ENCODE results near the gene NIPSNAP3A.
"Not testable (repeated sequence)": the region's sequence is repeated elsewhere in the genome, so short reads cannot be mapped to it uniquely, and the experiment has no call there.

The NIPSNAP3A gene

DNA sequence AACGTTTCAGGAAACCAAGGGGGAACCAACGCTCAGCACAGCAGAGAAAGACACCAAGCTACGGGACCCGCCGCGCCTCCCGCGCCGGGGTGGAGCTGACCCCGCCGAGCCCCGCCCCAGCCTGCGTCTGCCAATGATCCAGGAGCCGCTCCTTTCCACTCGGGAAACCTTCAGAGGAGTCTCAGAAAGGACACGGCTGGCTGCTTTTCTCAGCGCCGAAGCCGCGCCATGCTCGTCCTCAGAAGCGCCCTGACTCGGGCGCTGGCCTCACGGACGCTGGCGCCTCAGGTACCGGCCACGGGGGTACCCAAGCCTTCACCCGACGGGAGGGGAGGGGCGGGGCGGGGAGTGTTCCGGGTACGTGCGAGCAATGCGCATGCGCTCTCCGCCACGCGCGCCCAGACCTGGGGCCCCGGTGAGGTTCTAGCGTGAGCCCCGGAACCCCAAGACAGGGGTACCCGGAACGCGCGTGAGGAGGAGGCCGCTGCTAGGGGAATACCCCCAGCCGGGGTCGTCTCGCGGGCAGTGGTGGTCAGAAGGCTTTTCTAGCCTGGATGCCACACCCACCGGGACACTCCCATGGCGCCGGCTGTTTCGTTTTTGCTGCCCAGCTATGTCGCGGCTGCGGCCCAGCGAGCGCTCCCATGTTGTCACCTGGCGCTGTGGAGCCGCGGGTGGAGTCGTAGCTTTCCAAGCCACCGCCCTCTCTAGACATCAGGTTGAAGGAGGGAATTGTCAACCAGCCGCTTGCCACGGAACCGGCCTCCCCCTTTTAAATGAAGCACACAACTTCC, at the start of gene NIPSNAP3A:
NIPSNAP3A (plus strand) TSS at position 119 of the 794 bp plus-strand sequence; CDS start at position 229, 110 bp downstream.
- peak; percentile 76 to 81 for DNase-seq

DNA sequence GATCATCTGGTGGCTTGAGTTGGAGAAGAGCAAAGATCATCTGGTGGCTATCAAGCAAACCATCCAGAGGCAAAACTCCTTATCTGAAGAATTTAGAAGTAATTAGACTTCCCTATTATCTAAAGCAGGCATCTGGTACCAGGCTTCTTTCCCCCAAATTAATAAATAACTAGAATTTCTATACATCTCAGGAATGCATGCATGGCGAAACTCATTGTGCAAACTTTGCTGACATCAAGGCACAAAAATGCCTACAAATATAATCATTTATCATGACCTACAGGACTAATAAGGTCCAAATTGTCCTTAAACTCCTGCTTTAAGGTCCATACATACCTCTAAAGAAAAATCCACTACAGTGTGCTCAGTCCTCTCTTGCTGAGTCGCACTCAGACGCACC, 47.2 kb upstream of the NIPSNAP3A start:
- no peak for DNase-seq

DNA sequence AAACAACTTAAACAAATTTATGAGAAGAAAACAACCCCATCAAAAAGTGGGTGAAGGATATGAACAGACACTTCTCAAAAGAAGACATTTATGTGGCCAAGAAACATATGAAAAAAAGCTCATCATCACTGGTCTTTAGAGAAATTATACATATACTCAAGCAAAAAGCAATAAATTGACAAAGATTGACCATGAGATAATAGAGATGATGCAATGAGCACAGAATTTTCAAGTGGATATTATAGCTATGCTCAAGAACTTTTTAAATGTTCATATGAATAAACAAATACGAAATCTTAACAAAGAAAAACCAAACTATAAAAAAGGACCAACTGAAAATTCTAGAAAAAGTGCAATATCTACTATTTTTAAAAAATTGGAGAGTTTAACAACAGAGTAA, 38.7 kb upstream of the NIPSNAP3A start:
- DNase-seq, result not testable (repeated sequence)

DNA sequence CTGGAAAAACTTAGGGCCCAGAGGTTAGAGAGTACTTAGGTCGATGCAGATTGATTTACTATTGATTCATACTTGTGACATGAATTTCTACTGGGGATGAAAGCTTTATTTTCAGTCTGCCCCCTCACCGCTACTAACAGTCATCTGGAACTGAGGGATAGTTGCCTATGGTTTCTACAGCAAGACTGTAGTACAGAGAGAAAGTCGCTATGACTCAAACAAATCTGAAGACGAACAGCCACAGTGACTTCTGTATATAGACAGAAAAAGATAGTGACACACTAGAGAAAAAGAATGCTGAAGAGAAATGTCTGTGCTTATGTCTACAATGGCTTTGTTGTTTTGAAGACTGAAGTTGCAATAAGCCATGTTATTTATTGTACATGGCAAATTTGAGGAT, 35.9 kb upstream of the NIPSNAP3A start:
- no peak for DNase-seq

DNA sequence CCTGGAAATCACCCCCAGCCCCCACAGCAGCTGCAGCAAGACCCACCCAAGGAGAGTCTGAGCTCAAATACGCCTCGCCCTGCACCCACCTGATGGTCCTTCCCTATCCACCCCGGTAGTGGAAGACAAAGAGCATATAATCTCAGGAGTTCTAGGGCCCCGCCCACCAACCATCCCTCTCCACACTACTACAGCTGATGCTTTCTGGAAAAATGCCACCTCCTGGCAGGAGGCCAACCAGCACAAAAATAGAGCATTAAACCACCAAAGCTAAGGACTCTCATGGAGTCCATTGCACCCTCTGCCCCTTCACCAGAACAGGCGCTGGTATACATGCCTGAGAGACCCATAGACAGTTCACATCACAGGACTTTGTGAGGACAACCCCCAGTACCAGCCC, 22.5 kb upstream of the NIPSNAP3A start:
- DNase-seq, result no peak

DNA sequence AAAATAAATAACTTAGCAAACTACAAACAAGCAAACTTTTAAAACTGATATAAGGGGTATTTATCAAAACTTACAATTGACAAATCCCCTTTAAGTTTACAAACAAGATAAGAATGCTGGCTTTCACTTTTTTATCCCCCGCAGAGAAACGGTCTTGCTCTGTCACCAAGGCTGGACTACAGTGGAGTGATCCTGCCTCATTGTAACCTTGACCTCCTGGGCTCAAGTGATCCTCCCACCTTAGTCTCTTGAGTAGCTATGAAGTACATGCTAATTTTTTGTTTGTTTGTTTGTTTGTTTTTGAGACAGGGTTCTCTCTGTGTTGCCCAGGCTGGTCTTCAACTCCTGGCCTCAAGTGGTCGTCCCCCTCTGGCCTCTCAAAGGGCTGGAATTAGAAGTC, 9.0 kb upstream of the NIPSNAP3A start:
- no peak for DNase-seq

DNA sequence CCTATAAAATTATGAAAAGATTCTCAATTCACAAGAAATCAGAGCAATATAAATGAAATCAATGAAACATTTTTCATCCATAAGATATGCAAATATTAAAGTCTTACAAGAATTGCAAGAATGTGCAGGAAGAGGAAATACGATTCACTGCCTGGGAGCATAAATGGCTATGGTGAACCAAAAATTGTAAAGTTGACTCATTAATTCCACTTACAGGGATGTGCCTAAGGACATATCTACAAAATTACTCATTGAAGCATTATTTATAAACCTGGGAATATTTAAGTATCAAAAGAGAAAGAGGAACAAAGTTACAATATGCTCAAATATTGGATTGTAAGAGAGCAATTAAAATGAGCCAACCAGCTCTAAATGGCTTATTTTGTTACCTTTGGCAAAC, 6.9 kb upstream of the NIPSNAP3A start:
- DNase-seq, result no peak

DNA sequence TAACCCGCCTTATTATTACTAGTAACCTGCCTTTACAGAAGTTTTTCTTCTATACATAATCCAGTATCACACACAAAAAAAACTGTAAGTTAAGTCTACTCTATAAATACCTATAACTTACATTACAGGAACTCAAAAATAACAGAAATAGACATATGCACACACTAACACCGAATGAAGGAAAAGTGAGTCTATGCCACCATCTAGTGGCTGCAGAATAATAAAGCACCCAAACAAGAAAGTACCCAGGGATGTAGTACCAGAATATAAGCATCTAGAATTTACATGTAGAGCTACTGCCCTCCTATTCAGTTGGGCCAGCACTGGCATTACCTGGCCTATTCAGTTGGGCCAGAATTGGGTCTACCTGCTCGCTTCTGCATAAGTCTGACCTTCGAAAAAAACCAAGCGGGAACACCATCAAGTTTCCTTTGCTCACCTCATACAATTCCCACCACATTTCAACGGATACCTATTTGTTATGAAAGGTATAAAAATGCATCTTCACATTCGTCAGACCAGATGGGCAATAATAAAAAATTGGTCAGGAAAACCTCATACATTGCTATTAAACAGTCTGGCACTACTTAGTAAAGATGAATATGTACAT, 4.0 kb upstream of the NIPSNAP3A start:
- no peak for DNase-seq

DNA sequence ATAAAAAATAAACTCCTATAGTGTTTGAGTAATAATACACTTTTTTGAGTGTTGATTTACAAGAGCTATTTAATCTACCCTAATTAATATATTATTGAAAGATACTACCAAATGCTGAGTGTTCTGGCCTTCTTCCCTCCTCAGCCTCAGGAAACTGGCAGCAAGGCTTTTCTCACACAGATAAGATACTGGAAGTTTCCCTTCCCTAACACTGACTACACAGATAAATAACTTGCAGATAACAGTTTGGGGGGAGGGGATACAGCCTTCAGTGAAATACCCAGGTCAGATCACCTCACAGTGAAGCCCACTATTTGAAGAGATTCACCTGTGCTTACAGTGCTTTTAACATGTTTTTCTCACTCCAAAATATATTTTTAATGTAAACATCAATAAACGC, 1.6 kb upstream of the NIPSNAP3A start:
- no peak for DNase-seq

DNA sequence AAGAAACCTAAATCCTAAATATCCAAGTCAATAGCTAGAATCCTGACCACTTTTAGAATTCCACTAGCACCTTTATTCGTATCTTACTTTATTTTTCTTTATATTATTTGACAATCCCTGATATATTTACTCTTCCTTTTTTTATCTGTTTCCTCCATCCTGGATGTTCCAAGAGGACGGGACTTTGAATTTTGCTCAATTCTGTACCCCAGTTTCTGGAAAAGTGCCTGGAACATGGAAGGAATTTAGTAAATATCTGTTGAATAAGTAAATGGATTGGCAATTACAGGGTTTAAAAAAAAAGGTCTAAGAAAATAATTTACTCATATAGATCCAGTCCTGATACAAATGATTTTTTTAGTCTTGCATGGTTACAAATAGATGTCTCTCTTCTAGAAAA, 1.2 kb upstream of the NIPSNAP3A start:
- DNase-seq, result no peak

DNA sequence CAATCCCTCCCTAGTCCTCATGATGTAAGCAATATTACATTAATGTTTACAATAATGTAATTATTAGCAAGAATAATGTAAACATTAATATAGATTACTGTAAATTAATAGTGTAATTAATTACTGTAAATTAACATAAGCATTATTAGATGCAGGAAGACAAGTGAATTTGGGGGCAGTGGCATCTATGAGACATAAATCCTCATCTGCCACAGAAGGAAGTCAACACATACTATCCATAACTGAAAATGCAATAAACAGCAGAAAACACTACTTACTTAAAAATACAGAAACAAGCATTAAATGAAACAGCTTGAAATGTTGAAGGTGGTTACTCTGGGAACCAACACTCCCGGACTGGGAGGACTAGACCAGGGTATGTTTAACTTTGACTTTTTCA, 685 bp upstream of the NIPSNAP3A start:
- DNase-seq, result no peak

DNA sequence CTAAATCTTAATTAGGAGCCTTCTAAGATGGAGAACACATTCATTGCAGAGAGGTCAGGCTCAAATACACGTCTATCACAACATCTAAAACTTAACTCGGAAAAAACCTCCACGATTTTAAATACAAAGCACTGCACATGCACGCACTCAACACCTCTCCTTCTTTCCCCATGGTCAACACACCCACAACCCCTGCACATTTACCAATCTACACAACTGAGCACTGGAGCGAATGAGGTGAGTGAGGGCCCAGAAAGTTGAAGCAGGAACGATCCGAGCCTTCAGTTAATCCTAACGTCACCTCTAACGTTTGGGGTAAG, 278 bp upstream of the NIPSNAP3A start:
- DNase-seq, result no peak

DNA sequence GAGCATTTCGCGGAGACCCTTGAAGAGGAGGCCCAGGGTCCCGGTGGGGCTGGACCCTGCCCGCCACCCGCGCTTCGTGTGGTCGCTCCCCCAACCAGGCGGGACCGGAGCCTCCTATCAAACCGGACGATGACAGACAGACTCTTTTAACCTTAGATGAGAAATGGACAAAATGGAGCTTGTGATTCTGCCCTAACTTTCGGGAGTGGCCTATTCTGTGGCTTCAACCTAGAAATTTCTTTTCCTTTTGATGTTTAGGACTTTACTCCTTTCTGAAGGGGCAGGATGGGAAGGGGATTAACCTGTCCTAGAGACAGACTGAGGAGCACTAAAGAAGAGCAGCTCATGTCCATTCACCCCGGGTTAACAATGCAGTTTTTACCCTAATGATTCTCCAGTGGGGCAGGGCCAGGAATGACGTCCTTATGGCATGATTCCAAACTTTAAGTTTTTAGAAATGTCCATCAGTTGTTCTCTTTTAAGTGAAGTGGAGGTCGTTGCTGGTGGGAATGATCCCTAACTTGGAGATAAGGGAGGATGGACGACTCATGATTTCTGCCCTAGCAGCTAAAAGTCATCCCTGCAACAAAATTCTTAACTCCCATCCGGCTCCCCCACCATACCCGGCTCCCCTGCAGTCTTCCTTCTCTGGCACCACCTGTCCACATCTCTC, 1.0 kb downstream of the NIPSNAP3A start:
- DNase-seq, result no peak

DNA sequence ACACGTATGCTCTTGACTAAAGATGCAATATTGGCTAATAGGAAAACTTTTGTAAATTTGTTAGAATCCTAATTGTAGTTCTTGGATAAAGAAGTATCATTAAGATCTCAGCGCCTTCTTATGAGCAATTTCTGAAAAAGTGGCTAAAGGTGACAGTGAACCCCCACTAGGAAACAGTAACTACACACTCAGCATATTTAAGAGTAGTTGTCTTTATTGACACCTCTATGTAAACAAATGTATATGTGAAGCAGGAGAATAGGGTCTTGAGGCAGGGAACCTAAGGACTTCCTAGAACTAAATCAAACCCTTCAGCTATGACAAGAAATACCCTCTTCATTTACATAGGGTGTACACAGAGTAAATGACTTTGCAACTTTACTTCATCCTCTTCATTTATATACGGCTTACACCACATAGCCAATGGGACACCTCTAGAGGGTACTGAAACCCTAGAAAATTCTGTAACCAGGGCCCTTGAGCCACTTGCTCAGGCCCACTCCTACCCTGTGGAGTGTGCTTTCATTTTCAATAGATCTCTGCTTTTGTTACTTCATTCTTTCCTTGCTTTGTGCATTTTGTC, 2.8 kb downstream of the NIPSNAP3A start:
- DNase-seq, result no peak

DNA sequence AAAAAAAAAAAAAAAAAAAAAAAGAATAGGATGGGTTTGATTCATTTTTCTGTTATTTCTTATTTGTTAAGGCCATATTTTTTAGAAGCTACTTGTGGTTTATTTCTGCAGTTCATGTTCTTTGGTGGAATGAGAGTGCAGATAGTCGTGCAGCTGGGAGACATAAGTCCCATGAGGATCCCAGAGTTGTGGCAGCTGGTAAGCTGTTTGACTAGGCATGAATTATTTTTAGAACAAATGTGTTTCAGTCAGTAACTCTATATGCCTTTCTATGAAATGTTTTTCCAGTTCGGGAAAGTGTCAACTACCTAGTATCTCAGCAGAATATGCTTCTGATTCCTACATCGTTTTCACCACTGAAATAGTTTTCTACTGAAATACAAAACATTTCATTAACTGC, 11.5 kb downstream of the NIPSNAP3A start:
- no peak for DNase-seq

DNA sequence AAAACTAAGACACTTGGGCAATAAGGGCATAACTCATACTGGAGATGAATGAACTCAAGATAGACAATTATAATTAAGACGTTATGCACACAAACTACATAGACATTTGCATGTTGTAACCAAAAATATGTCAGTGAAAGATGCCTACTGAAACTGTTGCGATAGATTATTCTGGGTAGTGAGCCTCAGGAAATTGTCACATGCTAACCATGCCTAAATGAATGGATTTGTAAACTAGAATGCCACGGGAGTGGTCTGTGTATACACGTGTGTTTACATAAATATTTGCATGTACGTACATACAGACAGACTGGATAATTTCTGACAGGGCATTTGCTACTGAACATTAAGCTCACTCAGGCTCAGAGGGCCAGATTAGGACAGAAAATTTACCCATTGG, 17.7 kb downstream of the NIPSNAP3A start:
- no peak for DNase-seq

DNA sequence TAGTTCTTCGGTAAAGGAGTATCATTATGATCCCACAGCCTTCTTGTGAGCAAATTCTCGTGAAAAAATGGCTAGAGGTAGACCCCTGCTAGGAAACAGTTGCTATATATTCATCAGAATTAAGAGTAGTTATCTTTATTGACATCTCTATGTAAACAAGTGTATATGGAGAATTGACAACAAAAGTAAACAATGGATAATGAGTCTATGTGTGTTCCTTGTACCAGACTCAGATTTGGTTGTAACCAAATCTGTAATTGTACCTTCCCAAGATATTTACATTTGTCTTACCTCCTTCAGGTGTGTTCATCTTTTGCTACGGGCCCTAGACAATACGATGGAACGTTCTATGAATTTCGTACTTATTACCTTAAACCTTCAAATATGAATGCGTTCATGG, 18.5 kb downstream of the NIPSNAP3A start:
- DNase-seq, result no peak

DNA sequence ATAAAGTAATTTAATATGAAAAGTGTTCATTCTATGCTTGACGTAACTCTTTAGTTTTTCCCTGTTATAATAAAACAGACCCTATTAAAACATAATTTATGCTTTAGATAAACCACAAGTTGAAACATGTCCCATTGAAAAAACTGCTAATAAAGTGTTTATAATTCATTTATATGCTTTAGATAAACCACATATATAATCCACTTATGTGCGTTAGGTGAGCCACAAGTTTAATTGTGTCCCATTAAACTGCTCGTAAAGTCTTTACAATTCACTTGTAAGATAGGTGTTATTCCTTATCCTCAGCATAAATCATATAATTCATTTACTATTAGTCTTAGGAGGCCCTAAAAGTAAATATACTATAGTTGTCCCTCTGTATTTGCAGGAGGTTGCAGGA, 20.0 kb downstream of the NIPSNAP3A start:
- DNase-seq, result no peak

DNA sequence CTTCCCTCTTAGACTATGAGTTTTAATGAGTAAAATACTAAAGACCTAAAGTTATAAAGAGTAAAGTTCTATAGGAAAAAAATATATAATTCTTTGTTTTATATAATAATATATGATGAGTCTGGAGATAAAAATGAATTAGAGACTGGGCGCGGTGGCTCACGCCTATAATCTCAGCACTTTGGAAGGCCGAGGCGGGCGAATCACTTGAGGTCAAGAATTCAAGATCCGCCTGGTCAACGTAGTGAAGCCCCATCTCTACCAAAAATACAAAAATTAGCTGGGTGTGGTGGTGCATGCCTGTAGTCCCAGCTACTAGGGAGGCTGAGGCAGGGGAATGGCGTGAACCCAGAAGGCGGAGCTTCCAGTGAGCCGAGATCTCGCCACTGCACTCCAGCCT, 21.5 kb downstream of the NIPSNAP3A start:
- not testable (repeated sequence) for DNase-seq

DNA sequence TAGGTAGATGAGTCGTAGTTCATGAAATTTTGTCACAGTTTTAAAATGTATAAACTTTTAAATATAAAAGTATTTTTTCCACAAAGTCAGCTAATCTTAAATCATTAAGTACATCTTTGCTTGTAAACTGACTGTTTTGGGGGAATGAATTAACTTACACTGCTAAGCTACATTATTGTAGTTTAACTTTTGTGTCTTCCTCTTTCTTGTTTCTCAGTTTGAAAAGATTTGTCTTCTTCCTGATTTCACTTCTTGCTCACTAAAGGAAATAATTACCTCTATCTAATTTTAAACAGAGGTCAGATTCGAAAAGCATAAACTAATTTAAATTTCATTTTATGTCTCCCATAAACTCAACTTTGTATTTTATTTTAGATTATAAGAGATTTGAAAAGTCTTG, 22.2 kb downstream of the NIPSNAP3A start:
- no peak for DNase-seq

DNA sequence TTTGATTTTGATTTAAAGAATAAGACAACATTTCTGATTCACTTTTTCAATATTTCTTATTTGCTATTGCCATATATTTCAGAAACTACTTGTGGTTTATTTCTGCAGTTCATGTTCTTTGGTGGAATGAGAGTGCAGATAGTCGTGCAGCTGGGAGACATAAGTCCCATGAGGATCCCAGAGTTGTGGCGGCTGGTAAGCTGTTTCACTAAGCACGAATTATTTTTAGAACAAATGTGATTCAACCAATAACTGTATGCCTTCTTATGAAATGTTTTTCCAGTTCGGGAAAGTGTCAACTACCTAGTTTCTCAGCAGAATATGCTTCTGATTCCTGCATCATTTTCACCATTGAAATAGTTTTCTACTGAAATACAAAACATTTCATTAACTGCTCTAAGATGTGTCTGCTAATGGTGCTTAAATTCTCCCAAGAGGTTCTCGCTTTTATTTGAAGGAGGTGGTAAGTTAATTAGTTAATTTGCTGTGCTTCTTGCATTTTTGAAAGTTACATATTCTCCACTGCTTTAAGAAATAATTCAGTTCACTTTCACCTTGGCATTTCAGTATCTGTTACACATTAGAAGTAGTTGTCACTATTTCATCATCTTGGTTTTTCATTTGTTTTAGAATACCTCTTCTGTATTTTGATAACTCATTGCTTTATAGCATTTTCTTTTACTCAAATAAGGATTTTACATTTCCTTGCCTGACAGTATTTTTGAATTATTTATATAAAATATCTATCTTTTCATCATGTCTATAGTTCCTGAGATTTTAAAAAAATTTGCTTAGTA, 25.4 kb downstream of the NIPSNAP3A start:
- no peak for DNase-seq

DNA sequence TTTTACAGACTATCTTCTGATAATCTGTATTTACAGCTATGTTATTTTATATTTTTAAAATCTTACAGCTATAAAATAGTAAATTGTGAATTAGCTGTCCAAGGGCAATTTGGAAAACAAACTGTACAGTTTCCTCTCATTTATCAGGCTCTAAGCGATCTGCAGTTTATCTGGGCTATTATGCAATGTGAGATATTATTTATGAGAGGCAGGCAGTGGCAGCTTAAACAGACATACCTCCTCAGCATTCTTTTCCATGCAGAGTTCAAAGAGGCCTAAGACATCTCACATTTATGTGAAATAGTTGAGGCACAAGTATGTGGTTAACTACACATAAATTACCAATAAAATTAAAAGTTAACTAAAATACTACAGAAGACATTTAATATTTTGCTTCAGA, 26.6 kb downstream of the NIPSNAP3A start:
- no peak for DNase-seq
